DMS53 treated with DMSO at 0.1 percent for 48 hours (cell line): Measurements from ENCODE around the gene CTCFL.

Experiments used
- DNase-seq: peaks from one replicate; lab custom pipeline; 2025; ENCODE audit not compliant: unreplicated experiment; lab: John Stamatoyannopoulos, UW

CTCFL gene

GRCh38 chr20:57448764-57449354 is 76.1 kb downstream of the CTCFL start:
- no peak for DNase-seq
